Stimulated activated CD4-positive, alpha-beta T cell treated with anti-CD3 and anti-CD28 coated beads, Interleukin-1b, Interleukin-23, amount 100 ng/mL, for 4 hours (primary cell): ENCODE data around the gene C11orf87.

Source experiments
- DNase-seq, 2 donors: peaks; one replicate each; pipeline ENCODE4 v3.0.0-alpha.2; 2020; ENCODE audit warnings: low read depth in 2 of 2

The C11orf87 gene

DNA sequence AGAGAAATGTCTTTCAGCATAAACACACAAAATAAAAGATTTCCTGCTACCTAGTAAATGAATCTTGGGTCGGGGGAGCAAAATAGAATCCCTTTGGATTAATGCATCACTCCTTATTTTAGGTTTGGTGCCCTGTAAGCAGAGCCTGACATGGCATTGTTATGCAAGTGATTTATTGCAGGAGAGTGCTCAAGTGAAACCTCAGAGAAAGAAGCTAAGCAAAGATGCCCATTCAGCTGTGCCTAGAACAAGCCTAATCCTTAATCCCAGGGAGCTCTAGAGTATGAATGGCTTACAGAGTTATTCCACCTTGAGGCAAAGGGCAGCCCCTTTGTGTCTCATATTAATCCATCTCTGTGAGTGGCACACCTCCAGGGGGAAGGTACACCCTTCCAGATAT lies 21.1 kb downstream of the C11orf87 start:
- DNase-seq = no peak

- no peak for DNase-seq
Observed at GRCh38 chr11:109454857-109455256, 32.9 kb downstream of the C11orf87 start.
